Measurements from ENCODE around the gene GTPBP4. TPM values are rescaled to one million over a fixed set of nuclear protein-coding genes. Genes with fewer than 3 reads are reported as not detected.
"Not testable (repeated sequence)": the region's sequence is repeated elsewhere in the genome, so short reads cannot be mapped to it uniquely, and the experiment has no call there.

Gene GTPBP4
- total RNA-seq, 2 donors from 2014 or later = 22.7 to 35.6 TPM

DNA sequence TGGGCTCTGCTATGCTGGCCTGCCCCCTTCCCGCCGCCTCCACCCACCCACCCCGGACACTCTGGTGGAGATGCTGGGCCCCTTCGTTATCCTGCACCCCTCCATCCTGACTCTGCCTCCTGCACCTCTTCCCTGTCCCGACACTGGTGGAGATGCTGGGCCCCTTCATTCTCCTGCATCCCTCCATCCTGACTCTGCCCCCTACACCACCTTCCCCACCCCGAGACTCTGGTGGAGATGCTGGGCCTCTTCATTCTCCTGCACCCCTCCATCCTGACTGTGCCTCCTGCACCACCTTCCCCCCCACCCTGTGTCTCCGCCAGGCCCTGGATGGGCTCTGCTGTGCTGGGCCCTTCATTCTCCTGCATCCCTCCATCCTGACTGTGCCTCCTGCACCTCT, 22.5 kb downstream of the GTPBP4 start:
- ATAC-seq (no peak), DNase-seq (no peak)
- intact Hi-C loops (cut with DNase I, micrococcal nuclease) = no loop called here

DNA sequence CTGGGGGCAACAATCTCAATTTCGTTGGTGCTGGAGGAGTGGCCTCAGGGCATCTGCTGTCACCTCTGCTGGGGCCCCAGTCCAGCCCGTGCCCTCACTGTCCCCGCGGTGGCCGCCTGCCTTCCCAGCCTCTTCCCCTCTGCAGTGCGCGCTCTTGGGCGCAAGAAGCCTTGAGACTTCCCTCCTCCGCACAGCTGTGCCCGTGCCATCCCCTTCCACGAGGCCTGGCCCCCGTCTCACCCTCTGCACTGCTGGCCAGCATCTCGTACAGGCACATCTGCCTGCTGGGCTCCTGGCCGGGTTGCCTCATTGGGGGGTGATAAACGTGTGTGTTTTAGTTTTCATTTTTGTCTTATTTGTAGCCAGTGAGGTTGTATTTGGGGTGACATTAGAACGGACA, 23.5 kb downstream of the GTPBP4 start:
- DNase-seq (no peak), ATAC-seq (no peak)
- intact Hi-C loops (cut with DNase I, micrococcal nuclease) = no loop called here

DNA sequence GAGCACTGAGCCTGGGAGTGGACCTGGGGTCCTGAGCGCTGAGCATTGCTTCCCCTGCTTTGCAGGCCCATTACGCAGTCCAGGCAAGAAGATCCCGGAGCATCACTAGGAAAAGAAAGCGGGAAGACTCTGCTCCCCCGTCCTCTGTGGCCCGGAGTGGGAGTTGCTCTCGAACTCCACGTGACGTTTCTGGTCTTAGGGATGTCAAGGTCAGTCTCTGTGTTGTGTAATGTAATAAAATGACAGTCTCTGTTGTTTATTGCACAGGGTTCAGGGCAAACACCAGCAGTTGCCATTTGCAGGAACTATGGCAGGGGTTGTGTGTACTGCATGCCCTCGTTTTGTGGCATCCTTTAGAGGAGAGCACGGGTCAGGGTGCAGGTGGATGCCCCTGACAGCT, 27.5 kb downstream of the GTPBP4 start:
- no peak for DNase-seq
- intact Hi-C loops (cut with DNase I, micrococcal nuclease) = no loop called here
- no peak for ATAC-seq

DNA sequence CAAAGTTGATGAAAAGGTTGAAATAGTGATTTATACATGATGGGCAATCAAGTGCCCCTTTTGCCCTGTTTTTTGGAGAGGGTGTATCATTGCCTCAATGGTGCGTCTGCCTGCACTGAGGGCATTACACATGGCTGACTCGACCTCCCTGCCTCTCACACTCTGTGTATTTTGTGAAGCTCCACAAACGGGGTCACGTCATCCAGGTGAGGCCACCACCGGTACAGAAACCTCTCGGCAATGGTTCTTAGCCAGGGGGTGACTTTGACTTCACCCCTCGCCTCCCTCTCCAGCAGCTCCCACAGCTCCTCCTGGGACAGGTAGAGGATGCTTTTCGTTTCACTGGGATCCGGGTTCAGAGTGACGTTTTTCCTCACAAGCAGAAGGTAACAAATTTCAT, 31.1 kb downstream of the GTPBP4 start:
- ATAC-seq (no peak), DNase-seq (no peak)
- intact Hi-C loops (cut with DNase I, micrococcal nuclease) = no loop called here

DNA sequence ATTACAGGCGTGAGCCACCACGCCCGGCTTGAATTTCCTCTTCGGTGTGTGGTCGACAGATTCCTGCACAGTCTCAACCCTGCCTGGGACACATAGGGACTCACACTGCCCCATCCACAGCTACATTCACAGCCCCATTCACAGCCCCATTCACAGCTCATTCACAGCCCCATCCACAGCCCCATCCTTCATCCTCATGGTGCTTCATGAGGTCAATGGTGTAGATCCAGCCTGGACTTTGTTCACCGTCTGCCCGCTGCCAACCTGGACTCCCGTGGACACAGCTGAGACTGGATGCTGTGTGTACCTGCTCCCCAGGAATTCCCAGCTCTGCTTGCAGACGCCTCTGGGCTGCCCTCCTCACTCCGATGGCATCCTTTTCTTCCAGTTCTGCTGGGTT, 32.2 kb downstream of the GTPBP4 start:
- no peak for DNase-seq
- intact Hi-C loops (cut with DNase I, micrococcal nuclease) = no loop called here
- ATAC-seq = peak; percentile 17

DNA sequence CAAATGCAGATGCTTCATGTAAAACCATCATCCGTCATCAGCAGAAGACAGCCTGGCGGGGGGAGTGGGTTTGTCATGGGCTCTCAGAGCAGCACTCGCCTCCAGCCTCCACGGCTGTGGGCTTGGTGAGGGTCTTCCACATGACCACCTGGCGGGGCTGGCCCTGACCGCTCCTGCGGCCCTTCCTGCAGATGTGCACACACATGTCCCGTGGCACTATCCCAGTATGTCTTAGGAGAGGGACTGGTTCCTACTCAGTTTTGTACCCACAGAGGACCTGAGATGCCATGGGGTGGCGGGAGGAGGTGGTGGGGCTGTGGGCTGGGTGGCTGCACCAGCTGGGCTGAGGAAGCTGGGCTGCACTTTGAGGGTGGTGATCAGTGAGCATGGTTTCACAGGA, 32.7 kb downstream of the GTPBP4 start:
- DNase-seq (no peak), ATAC-seq (no peak)

DNA sequence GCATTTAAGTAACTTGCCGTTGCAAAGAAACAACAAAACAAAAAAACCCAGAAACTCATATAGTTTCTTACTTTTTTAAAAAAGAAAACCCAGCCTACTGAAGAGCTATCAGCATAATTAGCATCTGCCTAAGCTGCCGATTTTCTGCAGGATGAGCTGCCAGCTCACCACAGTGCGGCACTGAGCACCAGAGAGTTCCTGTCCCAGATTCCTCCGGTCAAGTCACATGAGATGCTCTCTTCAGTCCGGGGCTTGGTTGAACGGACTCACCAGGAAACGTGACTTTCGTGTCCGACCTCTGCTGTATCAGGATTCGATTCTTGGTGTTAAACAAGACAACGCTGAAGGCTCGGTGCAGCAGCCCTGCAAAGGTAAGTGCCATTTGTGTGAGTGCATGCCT, 34.2 kb downstream of the GTPBP4 start:
- intact Hi-C loops (cut with DNase I, micrococcal nuclease) = no loop called here
- no peak for ATAC-seq
- DNase-seq = no peak

More for the DNA sequence above, 32.7 kb downstream of the GTPBP4 start:
- intact Hi-C loops (cut with DNase I, micrococcal nuclease) = no loop called here

DNA sequence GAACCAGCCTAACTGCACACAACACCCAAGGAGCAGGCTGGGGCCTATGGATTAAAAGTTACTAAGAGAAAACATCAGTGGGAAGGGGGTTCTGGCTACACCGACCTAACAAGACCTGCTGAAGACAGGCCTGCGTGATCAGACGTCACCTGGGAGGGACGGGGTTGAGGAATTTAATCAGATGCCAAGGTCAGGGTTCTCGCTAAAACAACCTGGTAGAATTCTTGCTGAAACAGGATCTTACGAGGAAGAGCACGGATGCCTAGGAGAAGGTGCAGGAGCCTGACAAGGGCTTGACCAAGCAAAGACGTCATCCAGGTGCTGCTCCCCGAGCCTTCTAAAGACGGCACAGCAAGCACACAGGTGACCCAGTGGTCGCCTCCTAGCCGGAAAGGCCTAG, 35.9 kb downstream of the GTPBP4 start:
- intact Hi-C loops (cut with DNase I, micrococcal nuclease) = no loop called here
- no peak for DNase-seq
- no peak for ATAC-seq

DNA sequence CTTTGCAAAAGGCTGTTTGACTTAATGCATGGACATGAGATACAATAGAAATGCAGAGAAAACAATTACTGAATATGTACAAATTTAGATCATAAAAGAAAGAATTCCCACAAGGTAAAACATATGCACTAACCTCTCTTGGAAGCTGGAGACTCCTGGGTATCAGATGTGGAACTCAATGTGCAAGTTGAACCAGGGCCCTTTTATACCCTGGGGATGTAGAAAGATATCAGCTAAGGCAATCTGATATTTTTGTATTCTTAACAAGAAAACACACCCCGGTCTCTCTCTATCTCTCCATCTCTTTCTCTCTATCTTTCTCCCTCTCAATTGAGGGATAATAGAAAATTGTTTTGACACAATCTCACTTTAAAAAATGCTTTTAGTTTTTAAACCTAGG, 37.4 kb downstream of the GTPBP4 start, which contains the start of gene IDI2:
IDI2 (minus strand) TSS at position 177 of the 400 bp plus-strand sequence. CDS start 1,136 bp downstream, outside the sequence.
- DNase-seq (no peak), ATAC-seq (no peak)
- intact Hi-C loops (cut with DNase I, micrococcal nuclease) = no loop called here

DNA sequence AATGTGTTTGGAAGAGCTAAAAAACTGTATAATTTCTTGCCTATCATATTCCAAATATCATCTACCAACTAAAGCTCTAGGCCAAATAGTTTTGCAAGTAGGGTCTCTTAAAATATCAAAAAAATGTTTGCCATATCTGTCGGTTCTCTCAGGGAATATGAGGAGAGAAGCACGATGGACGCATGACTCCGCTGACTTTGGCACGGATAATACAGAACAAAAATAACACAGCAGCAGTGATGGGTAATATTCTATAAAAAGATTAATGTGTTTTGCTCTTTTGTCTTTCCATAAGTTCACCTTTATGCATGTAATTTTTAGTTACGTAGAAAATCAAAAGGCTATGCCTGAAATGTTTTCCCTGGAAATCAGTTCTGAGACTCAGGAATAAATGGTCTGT, 38.3 kb downstream of the GTPBP4 start:
- intact Hi-C loops (cut with DNase I, micrococcal nuclease) = no loop called here
- ATAC-seq = no peak
- DNase-seq = no peak

DNA sequence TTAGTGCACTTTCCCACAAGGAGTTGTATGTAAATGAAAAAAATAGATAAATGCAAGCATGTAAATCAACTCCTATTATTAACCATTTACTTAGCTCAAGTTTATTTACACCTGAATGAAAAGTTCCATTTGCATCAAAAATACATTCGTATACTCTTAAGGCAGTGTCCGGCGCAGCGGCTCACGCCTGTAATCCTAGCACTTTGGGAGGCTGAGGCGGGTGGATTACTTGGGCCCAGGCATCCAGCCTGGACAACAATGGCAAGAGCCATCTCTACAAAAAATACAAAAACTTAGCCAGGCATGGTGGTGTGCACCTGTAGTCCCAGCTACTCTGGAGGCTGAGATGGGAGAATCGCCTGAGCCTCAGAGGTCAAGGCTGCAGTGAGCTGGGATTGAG, 41.6 kb downstream of the GTPBP4 start:
- intact Hi-C loops (cut with DNase I, micrococcal nuclease) = no loop called here
- DNase-seq (no peak), ATAC-seq (no peak)

DNA sequence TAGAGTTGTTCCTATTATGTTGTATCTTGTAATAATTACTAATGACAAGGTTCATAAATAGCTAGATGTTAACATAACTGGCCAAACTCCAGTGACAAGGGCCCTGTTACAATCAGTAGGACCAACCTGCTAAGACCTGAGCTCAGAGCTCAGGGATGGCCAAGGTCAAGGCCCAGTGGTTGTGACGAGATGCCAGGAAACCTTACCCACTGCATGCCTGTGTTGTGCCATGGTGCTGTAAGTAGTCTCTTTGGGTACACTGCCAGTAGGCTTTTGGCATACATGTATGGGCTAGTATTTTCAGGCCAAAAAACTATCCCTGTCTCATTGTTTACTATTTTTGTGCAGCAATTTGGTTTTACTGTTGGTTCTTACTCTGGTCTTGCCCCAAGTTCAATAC, 45.4 kb downstream of the GTPBP4 start:
- intact Hi-C loops (cut with DNase I, micrococcal nuclease) = no loop called here
- no peak for DNase-seq
- no peak for ATAC-seq

DNA sequence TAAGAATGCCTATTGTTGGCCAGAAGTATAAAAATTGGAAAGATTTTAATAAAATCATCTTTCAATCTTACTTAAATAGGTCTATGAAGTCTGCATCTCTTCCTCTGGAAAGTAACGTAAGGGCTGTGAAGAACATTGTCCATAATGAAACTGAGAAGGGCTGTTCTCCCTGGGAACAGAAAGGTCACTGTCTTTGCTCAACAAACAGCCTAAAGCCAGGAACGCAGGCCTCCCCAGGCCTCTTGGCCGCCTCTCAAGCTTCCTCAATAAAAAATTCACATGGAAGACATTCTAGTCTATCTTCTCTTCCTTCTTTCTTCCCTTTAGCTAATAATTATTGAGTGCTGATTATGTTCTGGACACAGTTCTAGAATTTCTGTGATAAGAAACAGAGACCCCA, 46.5 kb downstream of the GTPBP4 start:
- ATAC-seq = no peak
- intact Hi-C loops (cut with DNase I, micrococcal nuclease) = no loop called here

DNA sequence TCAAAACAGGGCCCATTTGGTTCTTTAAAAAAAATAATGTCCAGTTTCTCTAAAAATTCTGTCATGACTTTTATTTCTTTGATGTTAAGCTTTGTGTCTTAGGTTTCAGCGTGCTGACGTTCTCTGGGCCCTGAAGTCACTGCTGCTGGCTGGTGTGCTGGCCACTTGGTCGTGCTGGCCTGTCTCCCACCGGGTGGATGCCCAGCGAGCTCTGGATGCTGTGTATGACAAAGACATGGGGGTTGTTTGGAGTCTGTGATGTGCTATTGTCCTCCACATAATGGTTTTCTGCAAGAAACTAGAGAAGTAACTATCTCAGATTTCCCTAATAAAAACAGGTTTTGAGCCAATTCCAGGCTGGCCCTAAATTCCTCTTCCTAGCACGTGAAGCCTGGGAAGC, 47.0 kb downstream of the GTPBP4 start:
- DNase-seq (no peak), ATAC-seq (no peak)
- intact Hi-C loops (cut with DNase I, micrococcal nuclease) = no loop called here

More for the DNA sequence above, 46.5 kb downstream of the GTPBP4 start:
- no peak for DNase-seq

DNA sequence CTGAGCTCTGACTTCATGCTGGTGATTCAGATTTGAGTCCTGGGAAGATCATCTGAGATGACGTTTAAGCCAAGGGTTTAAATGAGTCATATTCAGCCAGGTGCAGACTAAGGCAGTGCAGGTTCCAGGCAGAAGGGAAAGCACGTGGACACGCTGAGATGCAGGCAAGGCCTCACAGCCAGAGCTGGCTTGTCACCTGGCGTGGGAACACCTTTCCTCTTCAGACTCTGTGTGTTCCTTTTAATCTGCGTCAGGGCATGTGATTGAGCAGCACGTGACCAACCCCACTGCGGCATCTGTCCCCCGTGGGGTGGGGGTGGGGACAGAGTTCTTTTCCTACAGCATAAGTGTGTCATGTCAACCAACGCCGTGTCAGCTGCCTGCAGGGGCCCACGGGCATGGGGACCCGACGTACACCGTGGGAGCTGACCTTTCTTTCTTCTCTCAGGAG, 48.1 kb downstream of the GTPBP4 start:
- ATAC-seq = peak; percentile 26
- DNase-seq = no peak
- intact Hi-C loops (cut with DNase I, micrococcal nuclease) = no loop called here

DNA sequence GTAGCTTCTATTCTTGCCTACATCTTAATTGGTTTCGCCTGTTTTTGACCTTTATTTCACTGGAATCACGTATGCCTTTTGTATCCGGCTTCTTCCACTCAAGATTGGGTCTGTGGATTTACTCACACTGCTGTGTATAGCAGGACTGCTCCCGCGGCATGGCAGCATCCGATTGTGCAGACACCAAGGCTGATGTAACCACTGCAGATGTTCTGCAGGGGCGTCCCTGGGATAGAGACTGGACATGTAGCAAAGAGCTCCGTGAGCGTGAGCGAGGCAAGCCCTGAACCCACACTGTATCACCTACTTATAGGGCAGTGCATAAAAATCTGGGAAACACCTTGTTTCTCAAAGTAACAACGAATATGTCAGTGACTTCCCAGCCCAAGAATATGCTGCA, 48.9 kb downstream of the GTPBP4 start:
- ATAC-seq (peak; percentile 20), DNase-seq (no peak)
- intact Hi-C loops (cut with DNase I, micrococcal nuclease) = no loop called here

DNA sequence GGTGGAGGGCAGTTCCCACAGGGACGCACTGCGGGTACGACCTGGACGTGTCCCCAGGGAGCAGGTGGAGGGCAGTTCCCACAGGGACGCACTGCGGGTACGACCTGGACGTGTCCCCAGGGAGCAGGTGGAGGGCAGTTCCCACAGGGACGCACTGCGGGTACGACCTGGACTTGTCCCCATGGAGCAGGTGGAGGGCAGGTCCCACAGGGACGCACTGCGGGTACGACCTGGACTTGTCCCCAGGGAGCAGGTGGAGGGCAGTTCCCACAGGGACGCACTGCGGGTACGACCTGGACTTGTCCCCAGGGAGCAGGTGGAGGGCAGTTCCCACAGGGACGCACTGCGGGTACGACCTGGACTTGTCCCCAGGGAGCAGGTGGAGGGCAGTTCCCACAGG, 50.5 kb downstream of the GTPBP4 start:
- ATAC-seq; DNase-seq; intact Hi-C loops (cut with DNase I, micrococcal nuclease): not testable (repeated sequence)

DNA sequence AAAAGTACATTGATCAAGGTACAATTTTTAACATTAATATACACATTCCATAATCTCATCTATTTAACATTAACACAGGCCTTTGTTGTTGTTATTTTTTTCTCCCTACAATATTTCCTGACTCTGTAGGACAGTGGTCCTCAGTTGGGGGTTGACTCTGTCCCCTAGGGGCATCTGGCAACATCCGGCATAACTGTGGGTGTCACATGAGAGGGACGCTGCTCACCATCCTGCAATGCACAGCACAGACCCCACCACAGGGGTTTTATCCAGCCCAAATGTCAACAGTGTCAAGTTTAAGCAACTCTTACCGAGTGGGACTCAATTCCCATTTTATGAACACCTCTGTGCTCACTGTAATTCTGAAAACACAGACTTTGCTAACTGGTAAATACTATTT, 51.9 kb downstream of the GTPBP4 start:
- DNase-seq (no peak), ATAC-seq (no peak)
- intact Hi-C loops (cut with DNase I, micrococcal nuclease) = no loop called here

DNA sequence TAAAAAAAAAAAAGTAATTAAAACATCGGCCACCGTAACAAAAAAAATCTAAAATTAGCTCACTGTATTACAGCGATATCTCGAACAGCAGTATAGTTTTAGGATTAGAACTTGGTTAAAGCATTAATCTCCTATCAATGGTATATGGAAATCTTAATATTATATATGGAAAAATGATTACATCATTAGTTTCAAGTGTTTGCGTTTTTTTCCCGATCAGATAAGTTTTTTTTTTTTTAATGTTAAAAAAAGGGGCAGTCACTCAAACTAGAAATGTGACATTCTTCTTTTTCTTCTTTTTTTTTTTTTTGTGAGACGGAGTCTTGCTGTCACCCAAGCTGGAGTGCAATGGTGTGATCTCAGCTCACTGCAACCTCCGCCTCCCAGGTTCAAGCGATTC, 53.3 kb downstream of the GTPBP4 start:
- intact Hi-C loops (cut with DNase I, micrococcal nuclease) = no loop called here
- no peak for DNase-seq
- ATAC-seq = no peak

DNA sequence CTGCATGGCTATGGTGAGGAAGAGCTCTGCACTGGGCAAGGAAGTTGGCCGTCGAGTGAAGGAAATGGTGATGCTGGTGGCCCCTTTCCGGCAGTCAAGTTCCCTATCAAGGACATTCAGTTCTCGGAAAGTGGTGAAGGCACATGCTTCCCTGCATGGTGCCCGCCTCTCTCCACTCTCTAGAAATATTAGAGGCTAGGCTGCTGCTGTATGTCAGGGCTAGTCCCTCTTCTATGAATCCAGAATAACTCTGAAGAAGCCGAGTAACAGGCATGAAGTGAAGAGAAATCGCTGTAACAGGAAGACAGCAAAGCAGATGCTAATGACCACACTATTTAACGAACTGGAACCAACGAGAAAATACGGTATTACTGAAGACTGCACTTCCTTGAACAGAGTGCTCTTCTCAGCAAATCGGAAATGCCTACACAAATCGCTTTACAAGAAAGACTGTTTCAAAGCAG, 55.3 kb downstream of the GTPBP4 start:
- ATAC-seq (no peak), DNase-seq (peak; percentile 30 to 43)
- intact Hi-C loops (cut with DNase I, micrococcal nuclease) = no loop called here

DNA sequence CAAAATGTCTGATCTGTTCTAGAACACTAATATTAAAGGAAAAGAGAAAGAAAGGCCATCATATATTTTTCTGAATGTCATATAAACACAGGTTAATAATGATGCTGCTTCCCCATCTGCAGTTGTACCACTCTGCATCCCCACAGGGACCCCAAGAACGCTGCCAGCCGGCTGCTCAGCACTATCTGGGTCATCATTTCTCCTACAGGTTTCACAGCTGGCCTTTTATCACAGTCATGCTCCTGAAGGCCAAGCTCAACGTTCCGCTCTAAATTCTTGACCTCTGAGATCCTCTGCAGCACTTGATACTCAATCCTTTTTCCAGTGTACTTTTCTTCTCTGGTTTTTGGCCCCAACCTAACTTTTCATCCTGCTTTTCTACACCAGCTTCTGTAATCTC, 55.9 kb downstream of the GTPBP4 start:
- ATAC-seq (no peak), DNase-seq (no peak)
- intact Hi-C loops (cut with DNase I, micrococcal nuclease) = no loop called here

DNA sequence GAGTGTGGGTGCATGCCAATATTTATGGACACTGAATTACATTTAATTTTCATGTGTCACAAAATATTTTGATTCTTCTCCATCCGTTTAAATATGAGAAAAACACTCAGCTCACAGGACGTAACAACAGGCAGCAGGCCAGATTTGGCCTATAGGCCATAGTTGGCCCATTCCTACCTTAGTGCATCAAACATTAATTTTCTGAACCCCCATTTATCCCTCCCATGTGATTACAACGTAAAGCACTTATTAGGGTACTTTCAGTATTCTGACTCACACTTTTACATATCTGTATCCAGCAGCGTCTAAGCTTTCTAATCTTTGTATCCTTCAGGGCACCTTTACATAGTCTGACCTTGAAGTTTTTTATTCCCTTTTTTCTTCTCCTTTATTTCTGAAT, 56.7 kb downstream of the GTPBP4 start:
- DNase-seq (no peak), ATAC-seq (no peak)
- intact Hi-C loops (cut with DNase I, micrococcal nuclease) = no loop called here

Measured in left colon (tissue), 2 donors.